HG02884 (cell line): ENCODE measurements around the gene USP48.
A peak's percentile ranks its signal among the peaks of the same experiment; 100 is the strongest.
"Not testable (repeated sequence)": the region's sequence is repeated elsewhere in the genome, so short reads cannot be mapped to it uniquely, and the experiment has no call there.

Source experiments
- ATAC-seq: cut with Tn5 transposase; IDR thresholded peaks from one replicate; pipeline ENCODE4 v1.9.1; 2021; ENCODE audit warnings: mild to moderate bottlenecking, moderate library complexity; ENCODE audit not compliant: unreplicated experiment

The USP48 gene

GRCh38 chr1:21816602-21817302 is 33.8 kb upstream of the USP48 start:
- no peak for ATAC-seq

GRCh38 chr1:21815724-21816321 is 32.9 kb upstream of the USP48 start:
- ATAC-seq = no peak

- ATAC-seq = no peak
Observed at GRCh38 chr1:21814981-21815582, 32.1 kb upstream of the USP48 start.

GRCh38 chr1:21814241-21814918 is 31.4 kb upstream of the USP48 start:
- ATAC-seq = no peak

GRCh38 chr1:21813542-21813941 is 30.6 kb upstream of the USP48 start:
- no peak for ATAC-seq

- ATAC-seq = no peak
Observed at GRCh38 chr1:21811875-21812305, 28.9 kb upstream of the USP48 start, which contains the start of gene LDLRAD2. LDLRAD2 (plus strand) TSS chr1:21812265; CDS start chr1:21812452, 187 bp downstream.

- ATAC-seq = no peak
Observed at GRCh38 chr1:21804536-21804935, 21.6 kb upstream of the USP48 start.

GRCh38 chr1:21801100-21801499 is 18.2 kb upstream of the USP48 start:
- ATAC-seq = no peak

- ATAC-seq = no peak
Observed at GRCh38 chr1:21799730-21800129, 16.8 kb upstream of the USP48 start.

- no peak for ATAC-seq
Observed at GRCh38 chr1:21795075-21795474, 12.1 kb upstream of the USP48 start.

GRCh38 chr1:21794656-21795055 is 11.7 kb upstream of the USP48 start:
- no peak for ATAC-seq

GRCh38 chr1:21793104-21793503 is 10.2 kb upstream of the USP48 start:
- ATAC-seq = no peak

- no peak for ATAC-seq
Observed at GRCh38 chr1:21786640-21787039, 3.7 kb upstream of the USP48 start.

GRCh38 chr1:21785764-21786163 is 2.8 kb upstream of the USP48 start:
- not testable (repeated sequence) for ATAC-seq

GRCh38 chr1:21783679-21784603 is 992 bp upstream of the USP48 start:
- no peak for ATAC-seq

- peak; percentile 17 for ATAC-seq
Observed at GRCh38 chr1:21782349-21782867, 541 bp downstream of the USP48 start.

GRCh38 chr1:21781815-21782348 is 1.1 kb downstream of the USP48 start:
- ATAC-seq = no peak

- ATAC-seq = peak; percentile 32
Observed at GRCh38 chr1:21779613-21780521, 3.1 kb downstream of the USP48 start.

- no peak for ATAC-seq
Observed at GRCh38 chr1:21778405-21778727, 4.6 kb downstream of the USP48 start.
